IMR-90 (cell line): ENCODE measurements around the gene NACC1. TPM values are rescaled to one million over a fixed set of nuclear protein-coding genes. Genes with fewer than 3 reads are reported as not detected.

Source experiments
- ATAC-seq: fragments of 200-7000 bp; cut with Tn5 transposase; 2 replicates; pipeline ENCODE4 v1.9.1; 2020; ENCODE audit warnings: low read depth, mild to moderate bottlenecking, moderate library complexity
- BruUV-seq: library from RNA; stranded (reverse); fragments of 400-500 nt; replicated peaks from 2 replicates; lab custom pipeline; 2021; lab: Mats Ljungman, UMichigan
- CTCF ChIA-PET: fragments of 300-600 bp; formaldehyde crosslinking; extraction: SDS; loops from one replicate; lab custom pipeline; 2021; ENCODE audit warnings: antibody characterized with exemption; lab: Yijun Ruan, JAX
- POLR2A ChIA-PET: fragments of 300-600 bp; sonication (Branson Sonifier 250); formaldehyde crosslinking; loops from one replicate; lab custom pipeline; 2022; ENCODE audit warnings: antibody characterized with exemption; ENCODE audit not compliant: unreplicated experiment; lab: Charles Lee
- DNase-seq: peaks from one replicate; pipeline ENCODE4 v3.0.0; 2013
- H2AFZ ChIP-seq: replicated peaks from 2 replicates; pipeline ENCODE3; 2013; ENCODE audit warnings: low read length, mild to moderate bottlenecking; ENCODE audit not compliant: poor library complexity
- H2AK5ac ChIP-seq: 2 replicates; pipeline ENCODE4 v1.6.1; 2013; ENCODE audit warnings: low read depth, low read length, inconsistent platforms
- H2AK9ac ChIP-seq: replicated peaks from 2 replicates; pipeline ENCODE3; 2013; ENCODE audit warnings: mild to moderate bottlenecking, low read depth, low read length, moderate library complexity; ENCODE audit not compliant: poor library complexity
- H2BK120ac ChIP-seq: 2 replicates; pipeline ENCODE4 v1.6.1; 2013; ENCODE audit warnings: low read depth, low read length, inconsistent platforms
- H2BK15ac ChIP-seq: 3 replicates; pipeline ENCODE4 v1.6.1; 2013; ENCODE audit warnings: low read depth, low read length, inconsistent platforms
- H2BK20ac ChIP-seq: 2 replicates; pipeline ENCODE4 v1.6.1; 2013; ENCODE audit warnings: low read depth, mild to moderate bottlenecking, inconsistent platforms, low read length, moderate library complexity
- H2BK5ac ChIP-seq: 2 replicates; pipeline ENCODE4 v1.6.1; 2013; ENCODE audit warnings: mild to moderate bottlenecking, low read depth, low read length, inconsistent platforms; ENCODE audit not compliant: poor library complexity, severe bottlenecking
- H3K14ac ChIP-seq: replicated peaks from 2 replicates; pipeline ENCODE4 v1.6.1; 2013; ENCODE audit warnings: low read depth, low read length, inconsistent platforms
- H3K18ac ChIP-seq: 2 replicates; pipeline ENCODE4 v1.6.1; 2013; ENCODE audit warnings: low read depth, low read length, control low read depth
- H3K23ac ChIP-seq: 2 replicates; pipeline ENCODE4 v1.6.1; 2013; ENCODE audit warnings: low read depth, low read length, inconsistent platforms
- H3K27ac ChIP-seq: 2 replicates; pipeline ENCODE4 v1.5.1; 2013; ENCODE audit warnings: mild to moderate bottlenecking, control low read depth, low read length; ENCODE audit not compliant: insufficient read depth
- H3K27me3 ChIP-seq: 2 replicates; pipeline ENCODE4 v1.6.1; 2013; ENCODE audit warnings: low read length; ENCODE audit not compliant: control insufficient read depth, insufficient read depth
- H3K36me3 ChIP-seq: 2 replicates; pipeline ENCODE4 v1.6.1; 2013; ENCODE audit warnings: low read length, mixed read lengths; ENCODE audit not compliant: control insufficient read depth, insufficient read depth
- H3K4ac ChIP-seq: 2 replicates; pipeline ENCODE4 v1.6.1; 2013; ENCODE audit warnings: low read depth, low read length, inconsistent platforms
- H3K4me1 ChIP-seq: 2 replicates; pipeline ENCODE4 v1.6.1; 2013; ENCODE audit warnings: low read length, mixed read lengths; ENCODE audit not compliant: control insufficient read depth, insufficient read depth
- H3K4me2 ChIP-seq: 2 replicates; pipeline ENCODE4 v1.6.1; 2013; ENCODE audit warnings: low read depth, mild to moderate bottlenecking, control low read depth, low read length, moderate library complexity
- H3K4me3 ChIP-seq: 2 replicates; pipeline ENCODE4 v1.5.1; 2013; ENCODE audit warnings: low read depth, mild to moderate bottlenecking, control low read depth, low read length, moderate library complexity; ENCODE audit not compliant: insufficient read depth
- H3K56ac ChIP-seq: 2 replicates; pipeline ENCODE4 v1.6.1; 2013; ENCODE audit warnings: low read length, inconsistent platforms; ENCODE audit not compliant: insufficient read depth; ENCODE audit errors: extremely low read depth
- H3K79me1 ChIP-seq, 2 experiments: 2 replicates each; pipeline ENCODE4 v1.6.1; 2013; ENCODE audit warnings: low read length in 2 of 2, inconsistent platforms in 1 of 2, low read depth in 1 of 2
- H3K9ac ChIP-seq: 2 replicates; pipeline ENCODE4 v1.6.1; 2013; ENCODE audit warnings: low read depth, low read length, control low read depth
- H3K9me1 ChIP-seq: 2 replicates; pipeline ENCODE4 v1.6.1; 2013; ENCODE audit warnings: low read length, inconsistent platforms; ENCODE audit not compliant: insufficient read depth
- H3K9me3 ChIP-seq: 2 replicates; pipeline ENCODE4 v1.6.1; 2013; ENCODE audit warnings: low read length; ENCODE audit not compliant: control insufficient read depth, insufficient read depth
- H4K20me1 ChIP-seq: 2 replicates; pipeline ENCODE4 v1.6.1; 2013; ENCODE audit warnings: low read length, inconsistent platforms; ENCODE audit not compliant: insufficient read depth
- H4K5ac ChIP-seq: 2 replicates; pipeline ENCODE4 v1.6.1; 2013; ENCODE audit warnings: mild to moderate bottlenecking, low read depth, low read length, control low read depth
- H4K8ac ChIP-seq, 2 experiments: 2 replicates each; pipeline ENCODE4 v1.6.1; 2013; ENCODE audit warnings: low read depth in 2 of 2, low read length in 2 of 2, control low read depth in 1 of 2, inconsistent platforms in 1 of 2
- H4K91ac ChIP-seq: 2 replicates; pipeline ENCODE4 v1.6.1; 2013; ENCODE audit warnings: low read depth, low read length, inconsistent platforms; ENCODE audit not compliant: insufficient read depth
- BHLHE40 ChIP-seq: fragments of 150-350 bp; IDR thresholded peaks from 2 replicates; pipeline ENCODE4 v1.6.1; 2016; ENCODE audit warnings: mild to moderate bottlenecking, low read depth, low read length
- NFE2L2 ChIP-seq: fragments of 150-350 bp; IDR thresholded peaks from 2 replicates; pipeline ENCODE4 v1.6.1; 2016; ENCODE audit warnings: low read depth, mild to moderate bottlenecking, low read length
- RCOR1 ChIP-seq: IDR thresholded peaks from 2 replicates; pipeline ENCODE4 v1.6.1; 2012; ENCODE audit warnings: mild to moderate bottlenecking, low read length, improper control_type of control experiment; ENCODE audit not compliant: insufficient replicate concordance
- USF2 ChIP-seq: fragments of 150-350 bp; IDR thresholded peaks from 2 replicates; pipeline ENCODE4 v1.6.1; 2017; ENCODE audit warnings: mild to moderate bottlenecking, antibody characterized with exemption, low read length, low read depth
- WGBS, 2 experiments: methylation state at CpG; one replicate each; pipeline versions ENCODE4 v1.1.5 to v1.1.7; 2013; ENCODE audit warnings: missing lambda C conversion rate in 2 of 2; ENCODE audit not compliant: insufficient read length in 1 of 2; ENCODE audit errors: extremely low coverage in 2 of 2; 5-methylcytosine and 5-hydroxymethylcytosine counted together
- dilution Hi-C: fragments of 300-500 bp; cut with HindIII; formaldehyde crosslinking; loops from one replicate; pipeline ENCODE4 v1.14.3; 2018; ENCODE audit warnings: low sequenced_read_pairs; ENCODE audit not compliant: unreplicated experiment
- in situ Hi-C: fragments of 300-500 bp; cut with MboI; formaldehyde crosslinking; loops from 3 replicates; pipeline ENCODE4 v1.14.3; 2019; ENCODE audit warnings: low sequenced_read_pairs, inconsistent platforms, mixed read lengths
- intact Hi-C: fragments of 100-400 bp; cut with micrococcal nuclease; formaldehyde crosslinking; loops from 2 replicates; pipeline ENCODE4 v1.10.0; 2022
- polyA plus RNA-seq, 3 experiments: library from polyadenylated mRNA; depleted of rRNA; stranded (reverse); fragments of >200 nt; gene quantifications; 2 replicates each; pipeline ENCODE4 v1.2.3, GENCODE V29; 2012; ENCODE audit warnings: low replicate concordance in 1 of 3
- total RNA-seq: library from RNA; depleted of rRNA; stranded (reverse); fragments of >200 nt; gene quantifications from 2 replicates; pipeline ENCODE4 v1.2.3, GENCODE V29; 2012

NACC1 gene
- total and polyA plus RNA-seq, 2 of the 4 experiments (the other 2 are of a cell fraction), result 42.5 to 181 TPM

DNA sequence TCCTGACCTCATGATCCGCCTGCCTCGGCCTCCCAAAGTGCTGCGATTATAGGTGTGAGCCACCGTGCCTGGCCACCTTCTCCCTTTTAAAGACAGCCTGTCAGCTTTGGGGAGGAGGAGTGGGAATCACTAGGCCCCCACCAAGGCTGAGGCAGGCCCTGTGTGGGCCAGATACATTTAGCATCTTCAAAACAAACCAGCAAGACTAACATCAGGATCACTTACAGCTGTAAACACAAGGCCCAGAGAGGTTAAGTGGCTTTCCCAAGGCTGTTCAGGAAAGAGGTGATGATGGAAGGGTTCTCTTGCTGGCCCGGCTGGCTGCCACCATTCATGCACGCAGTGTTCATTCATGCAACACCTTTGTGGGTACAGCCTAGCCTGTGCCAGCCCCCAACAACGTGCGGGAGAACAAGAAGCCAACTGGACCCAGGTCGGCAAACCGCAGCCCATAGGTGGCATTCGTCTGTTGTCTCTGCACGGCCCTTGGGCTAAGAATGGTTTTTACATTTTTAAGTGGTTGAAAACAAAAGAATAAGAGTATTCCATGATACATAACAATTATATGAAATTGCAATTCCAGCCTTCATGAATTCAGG is 55.2 kb downstream of the NACC1 start:
- Histone ChIP-seq H3K36me3 (no peaks in the 10 kb centered on the region), H2AK9ac (peak overlapping the region; percentile 91), H2BK120ac (peak overlapping the region; percentile 91), H3K23ac (peak overlapping the region; percentile 59), H4K20me1 (no peaks in the 10 kb centered on the region), H3K27ac (no peak overlapping the region; the same call in 1 of the 2 replicates), H3K27me3 (no peaks in the 10 kb centered on the region), H4K5ac (no peak overlapping the region; the same call in 1 of the 2 replicates), H2AK5ac (peak overlapping the region; percentile 96), H4K91ac (peak overlapping the region; percentile 70), H3K18ac (0 out of 2 replicates have a peak overlapping the region, but pooled peaks have one; percentile 5), H3K9me1 (peaks cover 19% of the 10 kb centered on the region), H3K14ac (peak overlapping the region; percentile 81), H3K9me3 (no peaks in the 10 kb centered on the region), H3K9ac (no peak overlapping the region), H3K79me1 (peaks cover 0 to 37% of the 10 kb centered on the region in 2 experiments; a peak in 2 of 4 replicates), H2BK5ac (peak overlapping the region; percentile 44), H2AFZ (peak overlapping the region; percentile 76), H3K4ac (peak overlapping the region; percentile 93), H2BK15ac (peak overlapping the region; percentile 78; the same call in 1 of the 3 replicates), H3K56ac (peak overlapping the region; percentile 40; the same call in 1 of the 2 replicates), H3K4me2 (no peak overlapping the region), H3K4me3 (no peak overlapping the region), H4K8ac (peak overlapping the region in 1 of 2 experiments; percentile 54; a peak in 2 of 4 replicates), H3K4me1 (peaks cover 16% of the 10 kb centered on the region), H2BK20ac (peak overlapping the region; percentile 87)
- no TSS peak for BruUV-seq
- ChIA-PET POLR2A (no interaction called here), CTCF (interaction anchor here (0.6 kb wide), 1 partner anchor 24 kb away, joined by 3 read pairs; no protein-coding TSS in a partner anchor)
- ATAC-seq, result no peak
- dilution Hi-C loops (no loop called here), in situ Hi-C loops (no loop called here), intact Hi-C loops (no loop called here)
- TF ChIP-seq NFE2L2 (no peak), BHLHE40 (no peak), RCOR1 (no peak), USF2 (no peak)
- DNase-seq, result no peak
- 60% methylated on average over 1 of the region's 12 CpGs; no CpG with 5 or more reads in 1 of the 2 experiments for WGBS, 2 experiments
